Right ventricle myocardium superior (tissue), 1 donor: Measurements from ENCODE around the gene B4GAT1. TPM values are rescaled to one million over a fixed set of nuclear protein-coding genes. Genes with fewer than 3 reads are reported as not detected.
"Not testable (repeated sequence)": the region's sequence is repeated elsewhere in the genome, so short reads cannot be mapped to it uniquely, and the experiment has no call there.

Experiments
- ATAC-seq: fragments of 200-7000 bp; cut with Tn5 transposase; one replicate; pipeline ENCODE4 v1.9.1; 2020; ENCODE audit warnings: mild to moderate bottlenecking; ENCODE audit not compliant: poor library complexity
- DNase-seq: peaks from one replicate; pipeline ENCODE4 v3.0.0-alpha.2; 2020
- intact Hi-C: fragments of 100-400 bp; cut with DNase I; formaldehyde crosslinking; loops from one replicate; pipeline ENCODE4 v1.11.2; 2022
- total RNA-seq: library from RNA; stranded (reverse); fragmentation: NEBNext Ultra II Directional; extraction: Animal tissue kit (Norgen Biotek cat#: 25700); gene quantifications from one replicate; pipeline ENCODE4 v1.2.1, GENCODE V29; 2021
- donor health status: DM: no; HTN: yes; CAD: no; lungs with severe emphysema.

Gene B4GAT1
- total RNA-seq, 1 donor from 2014 or later, result 51.3 TPM

DNA sequence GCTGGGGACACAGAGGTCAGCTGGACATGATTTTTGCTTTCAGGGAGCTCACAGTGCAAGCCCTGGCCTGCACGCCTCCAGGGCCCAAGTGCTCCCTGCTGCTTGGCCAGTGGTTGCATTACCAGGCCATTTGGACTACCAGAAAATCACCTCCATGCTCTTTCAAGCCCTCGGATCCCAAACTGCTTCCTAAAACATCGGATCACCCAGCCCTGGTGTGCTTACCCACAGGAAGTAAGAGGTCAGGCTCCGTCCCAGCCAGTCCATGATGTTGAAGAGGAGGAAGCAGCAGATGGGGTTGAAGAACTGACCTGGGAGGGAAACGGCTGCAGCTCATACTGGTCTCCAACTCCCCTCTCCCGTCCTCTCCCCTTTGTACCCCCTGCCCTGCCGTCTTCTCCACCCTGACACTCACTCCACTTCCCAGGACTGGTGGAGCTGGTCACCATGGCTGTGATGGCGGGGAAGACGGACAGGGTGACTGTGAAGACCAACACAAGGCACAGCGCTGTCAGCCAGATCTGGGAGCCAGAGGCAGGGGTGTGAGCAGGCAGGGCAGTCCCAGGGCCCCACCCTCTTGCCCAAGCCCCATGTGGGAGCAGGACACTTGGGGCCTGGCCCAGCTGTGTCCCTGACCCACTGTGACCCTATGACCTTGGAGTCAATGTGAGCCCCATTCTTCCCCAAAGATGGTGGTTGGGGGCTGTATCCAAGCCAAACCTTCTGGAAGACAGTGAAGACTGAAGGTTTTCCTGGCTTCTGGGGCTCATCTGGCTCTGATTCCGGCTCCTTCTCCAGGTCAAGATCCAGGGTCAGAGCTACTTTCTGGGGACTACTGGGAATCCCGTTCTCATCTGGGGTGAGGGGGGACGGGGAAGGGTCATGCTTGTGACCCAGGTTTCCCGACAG lies 18.5 kb upstream of the B4GAT1 start:
- DNase-seq (no peak), ATAC-seq (no peak)
- intact Hi-C loops, result no loop called here

GRCh38 chr11:66365166-66365565 lies 17.7 kb upstream of the B4GAT1 start:
- intact Hi-C loops, result no loop called here
- ATAC-seq (no peak), DNase-seq (no peak)

- DNase-seq, result peak; percentile 69
- ATAC-seq, result peak; percentile 6
Measured at GRCh38 chr11:66363805-66364535, 16.5 kb upstream of the B4GAT1 start.

GRCh38 chr11:66363187-66363601 lies 15.8 kb upstream of the B4GAT1 start:
- DNase-seq (no peak), ATAC-seq (no peak)
- intact Hi-C loops, result no loop called here

More at GRCh38 chr11:66363805-66364535, 16.5 kb upstream of the B4GAT1 start:
- intact Hi-C loops, result no loop called here

DNA sequence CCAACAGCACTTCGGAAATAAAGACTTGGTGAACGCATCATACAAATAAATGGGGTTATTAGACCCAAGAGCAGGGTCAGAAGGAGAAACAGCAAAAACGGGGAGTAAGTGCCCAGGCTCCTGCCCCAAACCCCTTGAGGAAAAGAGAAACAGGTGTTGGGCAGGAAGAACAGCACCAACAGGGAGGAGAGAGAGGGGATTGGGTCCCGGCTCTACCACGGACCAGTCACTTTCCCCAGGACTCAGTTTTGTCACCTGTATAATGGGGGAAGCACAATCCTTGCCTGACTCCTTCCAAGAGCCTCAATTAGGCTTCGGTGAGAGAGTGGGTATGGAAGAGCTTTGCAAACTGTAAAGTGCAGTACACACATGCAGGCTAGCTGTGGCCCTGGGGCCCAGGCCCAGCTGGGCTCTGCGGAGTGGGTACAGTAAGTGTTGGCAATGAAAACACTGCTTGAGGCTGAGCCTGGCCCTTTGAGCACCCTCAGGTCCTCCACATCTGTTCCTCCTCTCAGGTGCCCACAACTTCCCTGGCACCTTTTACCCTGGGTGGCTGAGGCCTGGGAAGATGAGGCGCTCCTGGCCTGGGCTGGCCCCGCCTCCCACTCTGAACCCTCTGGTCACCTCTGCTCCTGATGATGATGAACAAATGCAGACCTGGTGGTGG lies 15.2 kb upstream of the B4GAT1 start:
- DNase-seq (no peak), ATAC-seq (no peak)
- intact Hi-C loops, result no loop called here

DNA sequence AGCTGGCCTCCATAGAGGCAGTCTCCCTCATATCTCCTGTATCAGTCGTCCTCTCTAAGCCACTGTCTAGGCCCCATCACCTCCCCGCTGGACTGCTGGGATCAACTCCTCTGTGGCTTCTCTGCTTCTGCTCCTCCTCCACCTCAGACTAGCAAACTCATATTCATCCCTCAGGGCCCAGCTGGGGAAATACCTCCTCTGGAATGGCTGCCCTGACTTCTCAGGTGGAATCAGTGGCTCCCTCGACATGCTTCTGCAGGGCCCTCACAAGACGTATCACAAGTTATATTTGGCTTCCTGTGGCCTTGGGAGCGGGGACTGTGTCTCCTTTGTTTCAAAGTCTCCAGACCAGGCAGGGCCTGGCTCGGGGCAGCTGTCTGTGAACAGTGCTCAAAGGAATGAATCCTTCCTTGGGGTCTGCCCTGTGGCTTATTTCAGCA lies 14.1 kb upstream of the B4GAT1 start:
- ATAC-seq (no peak), DNase-seq (no peak)
- intact Hi-C loops, result no loop called here

GRCh38 chr11:66360406-66361073 lies 13.1 kb upstream of the B4GAT1 start:
- DNase-seq, result no peak
- no peak for ATAC-seq
- intact Hi-C loops, result no loop called here

GRCh38 chr11:66359662-66360087 lies 12.2 kb upstream of the B4GAT1 start:
- intact Hi-C loops, result no loop called here
- DNase-seq (no peak), ATAC-seq (no peak)

GRCh38 chr11:66350560-66351235 lies 3.3 kb upstream of the B4GAT1 start:
- DNase-seq, intact Hi-C loops, ATAC-seq: not testable (repeated sequence)

DNA sequence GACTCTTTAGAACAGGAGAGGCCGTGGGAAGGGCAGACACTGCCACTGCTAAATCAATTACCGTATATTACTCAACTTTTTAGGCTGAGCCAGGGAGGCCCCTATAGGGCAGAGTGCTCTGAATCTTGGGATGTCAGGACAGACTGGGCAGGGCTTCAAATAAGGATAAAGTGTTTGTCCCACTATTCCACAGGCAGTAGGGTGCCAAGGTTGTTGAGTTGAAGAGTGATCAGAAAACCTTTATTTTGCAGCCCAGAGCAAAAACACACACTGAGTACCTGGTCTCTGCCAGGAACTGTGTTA lies 1.6 kb upstream of the B4GAT1 start:
- intact Hi-C loops, result no loop called here
- no peak for DNase-seq
- no peak for ATAC-seq

- intact Hi-C loops, result no loop called here
- ATAC-seq, result peak; percentile 18
- no peak for DNase-seq
Measured at GRCh38 chr11:66346476-66347424, 679 bp downstream of the B4GAT1 start.

DNA sequence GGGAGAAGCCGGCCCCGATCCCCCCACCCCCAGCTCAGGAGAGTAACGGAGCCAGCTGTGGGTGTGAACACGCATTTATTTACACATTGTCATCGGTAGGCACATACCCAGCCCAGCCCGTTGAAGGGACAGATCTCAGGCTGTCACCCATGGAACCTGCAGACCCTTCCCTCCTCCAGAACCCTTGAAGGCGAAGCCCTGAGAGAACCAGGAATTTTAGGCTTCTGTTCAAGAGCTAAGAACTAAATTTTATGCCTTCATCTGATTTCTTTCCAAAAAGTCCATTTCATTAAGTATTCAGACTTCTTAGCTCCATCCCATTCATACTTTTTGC lies 2.1 kb downstream of the B4GAT1 start:
- intact Hi-C loops, result no loop called here
- ATAC-seq, result peak; percentile 14
- no peak for DNase-seq

DNA sequence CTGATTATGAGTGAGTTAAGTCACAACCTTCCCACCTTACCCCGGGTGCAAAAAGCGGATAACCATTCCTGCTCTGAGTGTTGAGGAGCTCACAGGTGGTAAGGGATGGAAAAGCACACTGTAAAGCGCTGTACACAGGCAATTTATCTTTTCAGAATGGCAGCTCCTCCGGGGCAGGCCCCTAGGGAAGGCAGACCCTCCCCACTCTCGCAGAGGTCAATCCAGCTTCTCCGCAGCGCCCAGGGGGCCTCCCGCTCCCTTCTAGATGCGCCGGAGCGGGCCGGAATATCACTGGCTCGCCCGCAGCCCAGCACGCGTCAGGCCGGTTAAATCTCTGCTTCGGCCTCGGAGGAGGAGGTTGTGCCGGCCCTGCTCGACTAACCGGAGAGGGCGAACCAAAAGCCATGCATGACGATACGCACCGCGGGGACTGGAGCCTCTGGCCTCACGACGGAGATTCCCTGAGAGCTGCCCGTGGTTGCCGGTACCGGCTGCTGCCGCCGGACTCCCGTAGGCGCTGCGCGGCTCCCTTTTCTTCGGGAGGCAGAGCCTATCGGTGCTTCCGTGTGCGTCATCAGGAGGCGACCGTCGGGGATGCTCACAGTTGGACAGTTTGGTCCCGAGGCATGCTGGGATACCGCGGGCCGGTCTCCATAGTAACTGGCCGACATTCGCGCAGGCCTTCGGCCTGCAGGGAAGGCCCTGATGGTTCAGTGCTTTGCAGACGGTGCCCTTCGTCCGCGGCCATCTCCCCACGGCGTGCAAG lies 2.7 kb downstream of the B4GAT1 start, which contains the start of gene BRMS1:
Gene BRMS1 (minus strand): TSS at position 555 of the 766 bp plus-strand sequence. CDS start 2,870 bp downstream, outside the sequence.
- ATAC-seq, result peak; percentile 90
- peak; percentile 100 for DNase-seq
- intact Hi-C loops, result no loop called here

DNA sequence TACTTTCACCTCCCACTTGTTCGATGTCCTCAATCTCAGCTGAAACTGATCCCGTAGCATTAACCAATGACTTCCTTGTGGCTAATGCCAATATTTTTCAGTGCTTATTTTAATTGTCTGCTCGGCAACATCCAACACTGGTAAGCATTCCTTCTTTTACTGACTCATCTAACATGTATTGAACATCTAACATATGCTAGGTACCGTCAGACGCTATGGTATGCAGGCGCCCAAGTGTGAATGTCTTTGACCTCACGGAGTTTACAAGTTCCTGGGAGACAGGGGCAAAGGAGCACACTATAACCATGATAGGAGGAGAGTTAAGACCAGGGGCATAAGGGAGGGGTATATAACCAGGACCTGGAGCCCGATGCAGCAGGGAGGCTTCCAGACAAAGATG lies 4.3 kb downstream of the B4GAT1 start:
- intact Hi-C loops, result no loop called here
- DNase-seq, result peak; percentile 8
- ATAC-seq, result no peak

DNA sequence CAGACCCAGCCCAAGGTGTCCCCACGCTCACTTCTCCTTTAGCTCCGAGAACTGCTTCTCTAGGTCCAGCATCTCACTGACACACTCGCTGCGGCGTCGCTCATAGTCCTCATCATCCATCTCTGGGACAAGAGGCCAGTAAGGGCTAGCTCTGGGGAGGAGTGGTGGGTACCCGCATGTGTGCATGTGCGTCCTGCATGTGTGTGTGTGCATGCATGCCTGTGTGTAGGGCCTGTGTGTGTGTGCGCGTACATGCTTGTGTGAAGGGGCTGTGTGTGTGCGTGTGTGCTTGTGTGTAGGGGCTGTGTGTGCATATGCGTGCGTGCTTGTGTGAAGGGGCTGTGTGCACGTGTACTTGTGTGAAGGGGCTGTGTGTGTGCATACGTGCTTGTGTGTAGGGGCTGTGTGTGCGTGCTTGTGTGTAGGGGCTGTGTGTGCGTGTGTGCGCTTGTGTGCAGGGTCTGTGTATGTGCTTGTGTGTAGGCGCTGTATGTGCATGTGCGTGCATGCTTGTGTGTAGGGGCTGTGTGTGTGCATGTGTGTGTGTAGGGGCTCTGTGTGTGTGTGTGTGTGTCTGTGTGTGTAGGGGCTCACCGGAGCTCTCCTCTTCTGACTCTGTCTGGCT lies 5.8 kb downstream of the B4GAT1 start:
- peak; percentile 35 for DNase-seq
- no peak for ATAC-seq
- intact Hi-C loops, result no loop called here
